HG02678 (cell line): Measurements from ENCODE around the gene MATK.

Source experiments
- ATAC-seq: cut with Tn5 transposase; IDR thresholded peaks from one replicate; pipeline ENCODE4 v1.9.1; 2021; ENCODE audit warnings: mild to moderate bottlenecking, moderate library complexity; ENCODE audit not compliant: unreplicated experiment

The MATK gene

DNA sequence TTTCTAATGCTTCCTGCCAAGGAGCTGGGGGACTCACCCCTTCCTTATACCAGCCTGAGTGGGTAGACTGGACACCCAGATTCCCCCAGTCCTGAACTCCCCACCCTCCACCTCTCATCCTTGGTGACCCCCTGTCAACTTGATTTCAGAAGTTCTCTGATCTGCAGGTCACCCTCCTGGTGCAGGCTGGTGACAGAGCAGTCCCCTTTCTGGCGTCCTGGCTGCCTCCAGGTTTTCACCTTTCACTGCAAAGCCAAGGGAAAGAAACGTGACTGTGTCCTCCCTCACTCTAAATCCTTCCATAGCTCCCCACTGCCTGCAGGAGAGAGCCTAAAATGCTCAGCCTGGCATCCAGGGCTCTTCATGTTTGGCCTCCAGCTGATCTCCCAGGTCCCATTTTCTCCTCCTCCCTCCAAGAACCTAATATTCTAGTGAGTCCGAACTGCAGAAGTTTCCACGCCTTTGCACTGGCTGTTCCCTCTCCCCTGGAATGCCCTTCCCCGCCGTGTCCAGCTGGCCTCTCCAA, 4.1 kb upstream of the MATK start:
- no peak for ATAC-seq

DNA sequence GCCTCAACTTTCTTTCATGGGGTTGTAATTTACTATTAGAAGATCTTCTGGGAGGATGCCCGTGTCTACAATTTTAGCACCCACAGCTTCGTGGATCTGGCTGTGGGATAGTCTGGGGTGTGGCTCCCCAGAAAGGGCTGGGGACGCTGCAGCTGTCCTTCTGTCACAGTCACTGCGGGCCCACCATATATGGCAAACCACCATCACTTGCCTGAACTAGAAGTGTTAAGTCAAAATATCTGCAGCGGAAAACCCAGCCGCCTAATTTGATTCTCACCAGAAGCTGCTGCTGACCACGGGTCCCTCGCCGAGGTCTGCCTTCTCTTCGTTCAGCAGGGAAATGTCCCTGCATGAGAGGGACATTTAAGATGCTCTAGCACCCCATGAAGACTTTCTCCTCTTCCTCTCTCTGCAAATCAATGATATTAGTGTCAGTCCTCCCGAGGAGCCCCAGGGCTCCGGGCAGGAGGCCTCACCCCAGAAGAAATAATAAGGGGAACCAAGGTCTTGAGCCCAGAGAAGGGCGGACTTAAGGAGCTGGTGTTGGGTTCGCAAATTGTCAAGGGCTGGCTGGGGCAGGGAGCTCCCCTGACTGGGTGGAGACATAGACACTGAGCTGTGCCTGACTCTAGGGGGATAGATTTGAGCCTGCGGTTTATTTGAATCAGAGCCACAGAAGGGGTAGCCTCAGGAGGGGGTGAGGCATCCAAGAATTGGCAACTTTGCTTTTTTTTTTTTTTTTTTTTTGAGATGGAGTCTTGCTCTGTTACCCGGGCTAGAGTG, 3.0 kb upstream of the MATK start:
- ATAC-seq, result no peak

DNA sequence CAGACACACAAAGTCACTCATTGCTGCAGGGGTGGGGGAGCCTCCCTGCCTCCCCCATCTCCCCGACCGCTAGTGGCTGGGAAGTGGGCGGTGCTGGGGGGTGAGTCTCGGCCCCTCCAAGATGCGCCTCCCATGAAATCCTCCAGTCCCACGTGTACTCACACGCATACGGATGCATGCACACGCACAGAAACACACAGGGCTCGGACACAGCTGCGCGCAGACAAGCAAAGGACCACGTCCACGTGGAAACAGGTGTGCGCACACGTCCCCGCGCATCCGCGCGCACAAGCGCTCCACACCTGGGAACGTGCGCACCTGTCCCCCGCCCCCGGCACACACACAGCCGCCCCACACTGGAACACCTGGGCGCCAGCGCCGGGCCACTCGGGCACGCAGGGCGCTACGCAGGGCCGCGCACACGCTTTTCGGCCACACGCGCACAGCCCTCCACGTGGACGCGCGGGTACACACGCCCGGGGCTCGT, 687 bp downstream of the MATK start:
- no peak for ATAC-seq

DNA sequence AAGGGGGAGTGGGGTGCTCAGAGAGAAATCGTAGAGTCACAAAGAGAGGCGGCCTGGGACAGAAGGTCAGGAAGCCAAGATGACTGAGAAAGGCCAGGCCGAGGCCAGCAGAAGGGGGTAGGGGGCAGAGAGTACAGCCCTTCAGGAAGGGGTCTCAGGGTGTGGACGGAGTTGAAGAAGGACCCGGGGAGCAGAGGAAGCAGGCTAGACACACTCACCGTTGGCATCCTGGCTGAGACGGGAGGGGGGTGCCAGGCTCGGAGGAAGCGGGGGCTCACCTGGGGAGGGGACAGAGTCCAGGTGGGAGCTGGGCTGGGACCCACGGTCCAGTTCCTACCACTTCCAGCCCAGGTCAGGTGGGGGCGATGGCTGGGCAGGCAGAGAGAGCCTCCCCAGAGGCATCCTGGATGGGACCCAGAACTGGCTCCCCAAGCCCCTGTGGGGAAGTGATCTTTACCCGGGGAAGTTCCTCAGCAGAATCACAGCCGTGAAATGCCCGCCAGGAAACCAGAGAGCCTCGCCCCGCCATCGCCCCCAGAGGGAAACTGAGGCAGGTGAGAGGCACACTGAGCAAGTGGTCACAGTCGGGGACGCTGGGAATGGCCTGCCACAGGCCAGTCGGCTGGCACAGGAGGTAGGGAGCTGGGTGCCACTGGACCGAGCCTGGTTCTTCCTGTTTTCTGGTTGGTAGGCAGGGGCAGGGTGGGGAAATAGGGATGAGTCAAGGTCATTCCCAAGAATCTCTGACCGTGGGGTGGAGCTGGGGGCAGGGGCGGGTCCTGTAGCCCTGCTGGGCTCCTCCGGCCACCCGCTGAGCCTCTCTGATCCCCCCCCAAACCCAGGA, 1.4 kb downstream of the MATK start:
- no peak for ATAC-seq

DNA sequence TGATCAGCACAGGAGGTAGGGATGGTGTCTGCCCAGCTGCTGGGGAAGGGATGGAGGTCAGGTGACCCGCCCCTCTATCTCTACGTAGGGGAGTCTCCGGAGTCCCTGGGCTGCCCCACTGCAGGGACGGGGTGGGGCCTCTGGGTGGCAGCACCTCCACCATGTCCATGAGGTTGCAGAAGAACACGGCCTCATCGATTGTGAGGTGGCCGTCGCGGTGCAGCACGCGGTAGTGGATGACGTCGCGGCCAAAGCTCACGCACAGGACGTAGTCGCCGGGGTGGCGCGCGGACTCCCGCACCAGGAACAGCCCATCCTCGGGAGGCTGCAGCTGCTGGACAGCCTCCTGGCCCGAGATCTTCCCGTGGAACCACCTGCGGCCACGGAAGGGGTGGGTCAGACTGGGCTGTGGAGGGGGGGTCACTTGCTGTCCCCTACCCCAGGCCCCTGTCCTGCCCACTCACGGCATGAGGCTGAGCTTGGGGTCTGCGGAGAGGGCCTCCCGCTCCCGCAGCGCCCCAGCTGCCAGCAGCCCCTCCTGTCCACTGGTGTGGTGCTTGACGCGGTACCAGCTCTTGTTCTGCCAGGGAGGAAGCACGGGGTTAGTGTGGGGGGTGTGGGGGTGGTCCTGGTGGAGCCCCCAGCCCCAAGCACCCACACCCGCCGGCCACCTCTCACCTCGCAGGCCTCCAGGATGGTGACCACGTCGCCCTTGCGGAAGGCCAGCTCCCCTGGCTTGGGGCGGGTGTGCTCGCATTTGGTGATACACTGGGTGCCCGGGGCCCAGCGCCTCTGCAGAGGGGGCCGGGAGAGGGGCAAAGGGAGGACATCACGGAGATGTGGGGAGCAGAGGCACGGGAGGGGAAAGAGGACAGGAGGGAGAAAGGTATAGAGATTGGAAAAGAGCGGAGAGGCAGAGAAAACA, 2.3 kb downstream of the MATK start:
- ATAC-seq, result no peak

DNA sequence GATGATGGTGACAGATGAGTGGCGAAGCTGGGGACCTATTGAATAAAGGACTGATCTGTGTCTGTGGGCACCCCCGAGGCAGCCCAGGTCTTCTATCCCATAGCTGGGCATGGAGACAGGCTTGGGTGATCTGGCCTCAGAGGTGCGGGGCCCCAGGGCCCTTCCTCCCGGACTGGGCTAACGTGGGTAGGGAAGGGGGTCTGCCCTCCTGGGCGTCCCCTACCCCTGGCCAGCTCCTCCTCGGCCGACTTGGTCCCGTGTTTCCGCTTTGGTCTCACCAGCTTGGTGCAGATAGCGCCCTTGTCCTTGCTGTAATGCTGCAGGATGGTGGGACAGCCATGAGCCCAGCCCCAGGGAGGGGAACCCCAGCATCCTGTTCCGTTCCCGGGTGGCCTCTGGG, 3.3 kb downstream of the MATK start:
- ATAC-seq, result no peak

DNA sequence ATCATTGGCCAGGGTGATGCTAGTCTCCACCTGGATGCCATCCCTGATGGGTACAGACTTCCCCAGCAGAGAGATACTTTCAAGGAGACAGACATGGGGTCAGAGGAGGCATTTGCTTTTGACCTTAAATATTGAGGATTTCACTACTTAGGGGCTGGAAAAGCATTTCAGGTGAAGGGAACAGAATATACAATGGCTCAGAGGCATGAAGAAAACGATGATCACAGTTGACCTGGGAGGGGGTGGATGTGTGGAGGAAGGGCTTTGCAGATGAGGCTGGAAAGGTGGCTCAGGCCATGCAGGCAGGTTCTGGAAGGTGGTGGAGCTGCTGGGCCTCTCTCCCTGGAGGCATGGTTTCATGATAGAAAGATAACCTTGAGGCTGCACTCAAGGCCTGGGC, 3.9 kb downstream of the MATK start:
- no peak for ATAC-seq

DNA sequence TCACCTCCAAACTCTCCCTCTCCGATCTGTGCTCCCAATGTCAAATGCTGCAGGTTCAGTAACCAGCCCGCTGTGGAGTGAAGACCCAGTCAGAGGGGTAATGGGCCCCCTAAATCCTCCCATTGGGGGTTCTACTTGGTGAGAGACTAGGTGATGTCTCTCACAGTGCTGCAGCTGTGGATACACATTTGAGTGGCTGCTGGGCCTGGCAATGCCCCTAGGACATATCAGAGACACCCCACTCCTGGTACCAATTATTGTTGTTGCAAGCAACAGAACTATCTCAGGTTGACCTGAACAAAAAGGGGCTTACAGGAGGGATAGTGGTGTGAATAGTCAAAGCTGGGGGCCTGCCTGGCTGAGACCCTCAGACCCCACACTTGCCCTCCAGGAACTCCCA, 4.6 kb downstream of the MATK start:
- no peak for ATAC-seq

DNA sequence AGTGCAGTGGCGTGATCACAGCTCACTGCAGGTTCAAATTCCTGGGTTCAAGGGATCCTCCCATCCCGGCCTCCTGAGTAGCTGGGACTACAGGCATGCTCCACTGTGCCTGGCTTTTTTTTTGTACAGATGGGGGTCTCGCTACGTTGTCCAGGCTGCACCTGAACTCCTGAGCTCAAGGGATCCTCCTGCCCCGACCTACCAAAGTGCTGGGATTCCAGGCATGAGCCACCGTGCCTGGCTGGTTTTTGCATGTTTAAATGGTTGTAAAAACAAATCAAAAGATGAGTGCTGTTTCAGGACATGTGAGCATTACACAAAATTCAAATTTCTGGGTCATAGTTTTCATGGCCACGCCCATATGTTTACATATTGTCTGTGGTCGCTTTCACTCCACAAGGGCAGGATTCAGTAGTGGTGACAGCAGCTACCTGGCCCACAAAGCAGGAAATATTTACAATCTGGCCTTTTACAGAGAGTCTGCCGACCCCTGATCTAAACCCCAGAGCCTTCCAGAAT, 5.3 kb downstream of the MATK start:
- ATAC-seq, result no peak

DNA sequence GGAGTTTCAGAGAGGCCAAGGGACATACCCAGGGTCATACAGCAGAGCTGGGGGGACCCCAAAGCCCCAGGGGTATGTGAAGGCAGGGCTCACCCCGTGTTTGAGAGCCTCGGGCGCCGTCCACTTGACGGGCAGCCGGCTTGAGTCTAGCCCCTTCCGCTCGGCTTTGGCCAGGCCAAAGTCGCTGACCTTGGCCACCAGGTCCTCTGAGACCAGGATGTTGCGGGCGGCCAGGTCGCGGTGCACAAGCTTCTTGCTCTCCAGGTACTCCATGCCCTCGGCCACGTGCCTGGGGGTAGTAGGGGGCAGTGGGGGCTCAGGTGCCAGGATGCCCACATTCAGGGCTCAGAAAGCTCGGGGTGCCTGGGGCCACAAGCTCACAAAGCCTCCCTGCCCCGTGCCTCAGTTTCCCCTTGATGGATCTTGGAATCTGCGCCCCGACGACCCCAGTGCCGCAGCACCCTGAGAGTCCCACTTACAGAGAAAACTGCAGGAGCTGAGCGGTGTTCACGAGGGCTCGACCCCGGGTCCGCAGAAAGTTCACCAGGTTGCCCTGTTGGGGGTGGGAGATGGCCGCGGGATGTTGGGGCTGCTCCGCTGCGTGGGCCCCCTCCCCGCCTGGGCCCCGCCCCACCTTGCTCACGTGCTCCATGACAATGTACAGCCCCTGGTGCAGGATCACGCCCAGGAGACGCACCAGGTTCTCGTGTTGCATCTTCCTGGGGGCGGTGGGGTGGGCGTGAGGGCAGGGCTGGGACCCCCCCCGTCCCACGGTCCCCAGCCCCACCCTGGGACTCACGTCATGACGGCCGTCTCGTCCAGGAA, 7.1 kb downstream of the MATK start:
- ATAC-seq, result no peak

DNA sequence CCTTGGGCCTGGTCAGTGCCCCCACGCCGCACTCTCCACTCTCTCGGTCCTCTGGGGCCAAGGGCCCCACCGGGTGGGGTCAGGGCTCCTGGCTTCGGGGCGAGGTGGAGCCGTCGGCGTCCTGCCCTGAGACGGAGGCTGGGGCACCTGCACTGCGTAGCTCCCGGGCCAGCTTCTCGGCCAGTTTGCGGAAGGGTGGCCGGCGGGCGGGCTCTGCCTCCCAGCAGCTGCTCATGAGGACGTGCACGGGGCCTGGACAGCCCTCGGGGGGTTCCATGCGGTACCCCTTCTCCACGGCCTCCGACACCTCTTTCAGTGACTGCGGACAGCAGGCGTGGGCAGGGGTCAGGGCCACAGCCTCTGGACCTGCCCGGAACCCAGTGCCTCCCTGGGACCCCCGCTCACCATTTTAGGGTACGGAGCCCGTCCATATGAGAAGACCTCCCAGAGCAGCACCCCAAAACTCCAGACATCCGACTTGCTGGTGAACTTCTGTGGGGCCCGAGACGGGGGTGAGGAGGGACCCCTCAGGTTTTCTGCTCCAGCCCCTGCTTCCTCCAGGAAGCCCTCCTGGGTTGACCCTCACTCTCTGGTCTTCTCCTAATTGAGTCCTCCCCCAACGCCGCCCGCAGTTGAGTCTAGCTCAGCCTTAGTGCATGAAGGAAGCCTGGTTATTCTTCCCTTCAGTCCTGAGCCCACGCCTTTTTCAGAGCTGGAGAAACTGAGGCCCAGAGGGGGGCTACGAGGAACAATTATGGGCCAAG, 7.9 kb downstream of the MATK start:
- ATAC-seq, result no peak

DNA sequence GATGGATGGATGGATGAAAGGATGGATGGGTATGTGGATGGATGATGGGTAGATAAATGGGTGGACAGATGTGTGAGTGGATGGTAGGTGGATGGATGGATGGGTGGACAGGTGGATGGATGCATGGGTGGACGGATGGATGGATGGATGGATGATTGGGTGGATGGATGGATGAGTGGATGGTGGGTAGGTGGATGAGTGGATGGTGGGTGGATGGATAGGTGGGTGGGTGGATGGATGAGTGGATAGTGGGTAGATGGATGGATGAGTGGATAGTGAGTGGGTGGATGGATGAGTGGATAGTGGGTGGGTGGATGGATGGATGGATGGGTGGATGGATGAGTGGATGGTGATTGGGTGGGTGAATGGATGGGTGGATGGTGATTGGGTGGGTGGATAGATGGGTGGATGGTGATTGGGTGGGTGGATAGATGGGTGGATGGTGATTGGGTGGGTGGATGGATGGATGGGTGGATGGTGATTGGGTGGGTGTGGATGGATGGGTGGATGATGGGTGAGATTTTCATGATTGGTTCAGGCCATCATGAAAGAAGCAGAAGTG, 9.6 kb downstream of the MATK start:
- ATAC-seq, result no peak

DNA sequence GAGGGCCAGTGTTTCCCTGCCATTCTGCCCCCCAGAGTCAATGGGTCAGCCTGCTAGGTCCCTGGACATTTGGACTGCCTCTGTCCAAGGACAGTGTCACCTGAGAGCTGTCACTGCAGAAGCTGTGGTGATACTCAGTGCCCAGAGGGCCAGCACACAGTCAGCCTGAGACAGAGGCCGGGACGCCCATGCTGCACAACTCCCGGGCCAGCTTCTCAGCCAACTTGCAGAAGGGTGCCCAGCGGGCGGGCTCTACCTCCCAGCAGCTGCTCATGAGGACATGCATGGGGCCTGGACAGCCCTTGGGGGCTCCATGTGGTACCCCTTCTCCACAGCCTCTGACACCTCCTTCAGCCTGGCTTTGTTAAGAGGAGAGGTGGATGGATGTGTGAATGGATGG, 10.3 kb downstream of the MATK start:
- ATAC-seq, result no peak

DNA sequence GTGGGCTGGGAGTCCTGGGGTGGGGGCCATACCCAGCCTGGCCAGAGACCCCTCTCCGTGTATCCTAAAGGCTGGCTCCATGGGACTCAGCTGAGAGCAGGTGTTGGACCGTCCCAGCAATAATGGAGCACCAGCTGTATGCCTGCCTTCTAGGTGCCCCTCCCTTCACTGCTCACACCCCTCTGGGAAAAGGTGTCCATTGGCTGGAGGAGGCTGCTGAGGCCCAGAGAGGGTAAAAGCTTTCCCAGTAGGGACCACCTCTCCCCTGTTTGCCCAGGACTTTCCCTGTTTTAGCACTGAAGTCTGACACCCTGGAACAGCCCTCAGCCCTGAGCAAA, 10.8 kb downstream of the MATK start:
- no peak for ATAC-seq

DNA sequence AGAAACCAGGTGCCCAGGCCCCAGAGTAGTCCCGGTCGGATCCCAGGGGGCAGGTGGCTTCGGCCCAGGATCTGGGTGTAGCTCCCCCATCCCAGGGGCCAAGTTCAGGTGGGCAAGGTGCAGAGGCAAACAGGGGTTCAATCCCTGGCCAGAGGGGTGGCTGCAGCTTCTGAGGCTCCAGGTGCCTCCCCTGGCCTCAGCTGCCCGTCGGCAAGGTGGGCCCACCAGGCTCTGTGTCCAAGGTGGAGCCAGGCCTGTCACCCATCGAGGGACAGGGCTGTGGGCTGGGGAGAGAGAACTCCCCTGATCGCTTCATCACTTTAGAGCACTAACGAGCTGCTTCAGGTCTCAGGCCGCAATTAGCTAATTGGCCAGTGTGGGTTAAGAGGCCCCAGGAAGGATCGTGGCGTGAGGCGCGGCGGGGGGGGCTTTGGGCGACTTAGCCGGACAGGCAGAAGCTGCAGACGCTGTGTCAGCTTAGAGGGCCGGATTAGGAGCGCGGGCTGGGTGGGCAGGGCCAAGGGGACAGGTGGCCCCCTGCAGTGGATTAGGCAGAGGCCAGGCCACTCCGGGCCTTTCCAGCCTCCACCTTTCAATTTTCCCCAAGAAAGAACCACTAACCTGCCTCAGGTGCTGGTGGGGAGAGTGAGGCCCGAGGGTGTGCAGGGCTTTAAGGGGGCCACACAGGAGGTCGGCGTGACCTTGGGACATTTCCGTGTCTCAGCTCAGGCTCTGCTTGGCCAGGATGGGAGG, 11.4 kb downstream of the MATK start:
- ATAC-seq, result no peak

DNA sequence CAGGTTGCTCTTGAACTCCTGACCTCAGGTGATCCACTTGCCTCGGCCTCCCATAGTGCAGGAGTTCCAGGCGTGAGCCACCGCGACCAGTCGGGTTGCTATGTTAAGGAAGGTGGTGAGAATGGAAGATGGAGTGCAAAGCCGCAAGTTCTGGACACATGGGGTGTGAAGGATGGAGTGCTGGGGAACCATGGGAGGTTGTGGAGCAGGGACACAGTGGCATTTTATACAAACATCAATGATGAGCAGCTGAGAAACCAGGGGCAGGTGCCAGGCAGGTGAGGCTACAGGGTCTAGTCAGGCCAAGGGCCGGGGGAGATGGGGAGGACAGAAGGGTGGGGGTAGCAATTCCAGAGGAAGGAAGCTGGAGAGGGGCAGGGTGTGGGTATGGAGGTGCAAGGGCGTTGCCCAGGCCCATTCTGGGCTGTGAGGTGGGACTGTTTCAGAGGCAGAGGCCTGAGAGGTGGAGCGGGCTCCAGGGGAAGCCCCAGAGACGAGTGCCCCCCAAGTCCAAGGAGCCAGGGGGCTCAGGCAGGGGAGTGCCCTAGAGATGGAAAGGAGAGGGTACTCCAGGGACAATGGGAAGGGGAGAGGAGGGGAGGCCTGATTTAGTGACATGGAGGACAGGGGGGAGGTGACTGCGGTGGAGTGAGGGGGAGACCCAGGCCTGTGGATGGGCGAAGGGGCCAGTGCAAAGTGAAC, 12.2 kb downstream of the MATK start:
- no peak for ATAC-seq

DNA sequence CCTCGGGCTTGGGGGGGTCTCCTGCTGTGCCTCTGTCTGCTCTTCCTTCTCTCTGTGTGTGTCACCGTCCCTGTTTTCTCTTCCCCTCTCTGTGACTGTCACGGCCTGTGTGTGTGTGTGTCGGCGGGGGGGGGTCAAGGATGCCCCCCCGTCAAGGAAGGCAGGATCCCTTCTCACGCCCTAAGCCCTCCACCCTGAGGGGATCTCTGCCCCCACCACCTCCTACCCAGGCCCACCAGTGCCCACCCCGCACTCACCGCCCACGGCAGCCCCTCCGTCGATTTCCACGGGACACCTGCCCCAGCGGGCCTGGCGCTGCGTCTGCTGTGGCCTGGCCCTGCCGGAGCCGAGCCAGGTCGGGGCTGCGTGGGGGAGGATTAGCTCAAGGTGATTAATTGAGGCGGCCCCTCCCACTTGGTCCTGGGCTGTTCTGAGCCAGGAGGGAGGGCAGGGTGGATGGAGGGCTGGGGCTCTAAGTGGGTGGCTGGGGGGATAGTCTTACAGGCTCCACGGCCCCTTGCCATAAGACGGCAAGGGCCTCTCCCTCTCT, 14.2 kb downstream of the MATK start, which contains the start of gene RAX2:
Gene RAX2, minus strand, starts transcription at position 323 of the 550 bp plus-strand sequence. CDS start 486 bp downstream, outside the sequence.
- no peak for ATAC-seq
